ENCODE data around the gene RGR.

The RGR gene

GRCh38 chr10:84201682-84202081 is 43.2 kb upstream of the RGR start:
- no peak for TF ChIP-seq CTCF (IDR thresholded peaks at IDR 0.05)

- TF ChIP-seq CTCF (IDR thresholded peaks at IDR 0.05), result no peak
Measured at GRCh38 chr10:84202349-84202748, 42.5 kb upstream of the RGR start.

- TF ChIP-seq CTCF (IDR thresholded peaks at IDR 0.05), result peak; percentile 66
Measured at GRCh38 chr10:84204122-84204521, 40.7 kb upstream of the RGR start.

- TF ChIP-seq CTCF (IDR thresholded peaks at IDR 0.05), result no peak
Measured at GRCh38 chr10:84204610-84205009, 40.2 kb upstream of the RGR start.

GRCh38 chr10:84205049-84205852 is 39.6 kb upstream of the RGR start:
- TF ChIP-seq CTCF (IDR thresholded peaks at IDR 0.05), result peak; percentile 91

GRCh38 chr10:84205853-84206525 is 38.9 kb upstream of the RGR start:
- TF ChIP-seq CTCF (IDR thresholded peaks at IDR 0.05), result 0 out of 2 replicates have a peak, but pooled peaks have one; percentile 15

- TF ChIP-seq CTCF (IDR thresholded peaks at IDR 0.05), result no peak
Measured at GRCh38 chr10:84208023-84208422, 36.8 kb upstream of the RGR start.

Data from LNCAP (cell line).